Measurements from ENCODE around the gene ATP6V0E1. TPM values are rescaled to one million over a fixed set of nuclear protein-coding genes. Genes with fewer than 3 reads are reported as not detected.

ATP6V0E1 gene
- polyA plus RNA-seq, 3 donors = 200 to 235 (median 201) TPM

Other genes with a start within 250 kb of the ATP6V0E1 start
- gene DUSP1, start 212.6 kb upstream of the ATP6V0E1 start, polyA plus RNA-seq (ENCODE audit: insufficient read length in 3 of 3) = 100 to 1,000 TPM in 1 of 3 donors, 10 to 100 TPM in 2; 53.9 to 115 (median 86.6) TPM
- 100 to 1,000 TPM; 106 to 124 (median 112) TPM for gene ERGIC1, start 149.5 kb upstream of the ATP6V0E1 start, polyA plus RNA-seq (ENCODE audit: insufficient read length in 3 of 3)
- 10 to 100 TPM; 48.0 to 66.6 (median 62.8) TPM for gene RPL26L1, start 24.3 kb upstream of the ATP6V0E1 start, polyA plus RNA-seq (ENCODE audit: insufficient read length in 3 of 3)
- gene CREBRF, start 72.6 kb downstream of the ATP6V0E1 start, polyA plus RNA-seq (ENCODE audit: insufficient read length in 3 of 3) = 10 to 100 TPM; 16.7 to 26.6 (median 20.6) TPM
- 10 to 100 TPM; 12.0 to 14.9 (median 14.5) TPM for gene BNIP1, start 160.8 kb downstream of the ATP6V0E1 start, polyA plus RNA-seq (ENCODE audit: insufficient read length in 3 of 3)

Data from renal cortex interstitium (tissue), 3 donors.